ENCODE data around the gene QRICH2.
"Not testable (repeated sequence)": the region's sequence is repeated elsewhere in the genome, so short reads cannot be mapped to it uniquely, and the experiment has no call there.

The QRICH2 gene

GRCh38 chr17:76226749-76227148, 81.3 kb downstream of the QRICH2 start:
- not testable (repeated sequence) for DNase-seq (ENCODE audit: low read depth in 2 of 2, low spot score in 1 of 2)

- DNase-seq (ENCODE audit: low read depth in 2 of 2, low spot score in 1 of 2): not testable (repeated sequence)
Observed at GRCh38 chr17:76225373-76226086, 82.5 kb downstream of the QRICH2 start.

Measured in stimulated activated CD8-positive, alpha-beta memory T cell treated with anti-CD3 and anti-CD28 coated beads, Interleukin-4, amount 100 ng/mL, for 1 hour (primary cell).